DOHH2 (cell line): ENCODE measurements around the gene MIX23.

Experiments used
- H3F3A ChIP-seq: fragments of 200-600 bp; sonication (generic), shearing (Covaris generic); 2 replicates; pipeline ENCODE4 v1.6.0; 2016; ENCODE audit warnings: antibody characterized with exemption, mild to moderate bottlenecking; ENCODE audit not compliant: control insufficient read depth, insufficient read depth
- H3K27ac ChIP-seq: fragments of 200-600 bp; sonication (generic); 2 replicates; pipeline ENCODE4 v1.5.1; 2014; ENCODE audit warnings: low read depth, mild to moderate bottlenecking, low read length, moderate library complexity
- H3K27me3 ChIP-seq: fragments of 200-600 bp; sonication (generic); 2 replicates; pipeline ENCODE4 v1.6.1; 2014; ENCODE audit warnings: mild to moderate bottlenecking, low read length, mixed read lengths; ENCODE audit not compliant: control insufficient read depth
- H3K36me3 ChIP-seq: fragments of 200-600 bp; sonication (generic); 2 replicates; pipeline ENCODE4 v1.6.1; 2014; ENCODE audit warnings: mild to moderate bottlenecking, low read length, moderate library complexity, mixed read lengths; ENCODE audit not compliant: control insufficient read depth
- H3K4me1 ChIP-seq: fragments of 200-600 bp; sonication (generic); 2 replicates; pipeline ENCODE4 v1.6.1; 2014; ENCODE audit warnings: mild to moderate bottlenecking, low read length, mixed read lengths; ENCODE audit not compliant: control insufficient read depth
- H3K4me2 ChIP-seq: fragments of 200-600 bp; sonication (generic); 2 replicates; pipeline ENCODE4 v1.6.0; 2014; ENCODE audit warnings: mild to moderate bottlenecking, low read length, moderate library complexity
- H3K4me3 ChIP-seq: fragments of 200-600 bp; sonication (generic); 2 replicates; pipeline ENCODE4 v1.5.1; 2014; ENCODE audit warnings: mild to moderate bottlenecking, low read length, mixed read lengths
- H3K79me2 ChIP-seq: fragments of 200-600 bp; sonication (generic); 2 replicates; pipeline ENCODE4 v1.6.1; 2014; ENCODE audit warnings: mild to moderate bottlenecking, low read length, mixed read lengths; ENCODE audit not compliant: control insufficient read depth
- H3K9me2 ChIP-seq: fragments of 200-600 bp; sonication (generic); replicated peaks from 2 replicates; pipeline ENCODE4 v1.6.1; 2014; ENCODE audit warnings: mild to moderate bottlenecking, low read length, mixed read lengths; ENCODE audit not compliant: control insufficient read depth
- H3K9me3 ChIP-seq: fragments of 200-600 bp; sonication (generic); 2 replicates; pipeline ENCODE4 v1.6.1; 2014; ENCODE audit warnings: antibody characterized with exemption, low read length, mixed read lengths; ENCODE audit not compliant: control insufficient read depth, insufficient read depth
- H4K20me1 ChIP-seq: fragments of 200-600 bp; sonication (generic); 2 replicates; pipeline ENCODE4 v1.6.0; 2014; ENCODE audit warnings: low read depth, mild to moderate bottlenecking, antibody characterized with exemption, low read length, moderate library complexity; ENCODE audit not compliant: control insufficient read depth, insufficient read depth
- CTCF ChIP-seq: fragments of 200-600 bp; sonication (generic); IDR thresholded peaks from one replicate; pipeline ENCODE4 v1.5.1; 2014; ENCODE audit warnings: antibody characterized with exemption, mild to moderate bottlenecking, low read depth, low read length; ENCODE audit not compliant: poor library complexity, severe bottlenecking
- EZH2phosphoT487 ChIP-seq: fragments of 200-600 bp; sonication (generic); IDR thresholded peaks from 2 replicates; pipeline ENCODE4 v1.6.1; 2017; ENCODE audit warnings: borderline replicate concordance, mild to moderate bottlenecking, antibody characterized with exemption, low read length, moderate library complexity, mixed read lengths

Gene MIX23

DNA sequence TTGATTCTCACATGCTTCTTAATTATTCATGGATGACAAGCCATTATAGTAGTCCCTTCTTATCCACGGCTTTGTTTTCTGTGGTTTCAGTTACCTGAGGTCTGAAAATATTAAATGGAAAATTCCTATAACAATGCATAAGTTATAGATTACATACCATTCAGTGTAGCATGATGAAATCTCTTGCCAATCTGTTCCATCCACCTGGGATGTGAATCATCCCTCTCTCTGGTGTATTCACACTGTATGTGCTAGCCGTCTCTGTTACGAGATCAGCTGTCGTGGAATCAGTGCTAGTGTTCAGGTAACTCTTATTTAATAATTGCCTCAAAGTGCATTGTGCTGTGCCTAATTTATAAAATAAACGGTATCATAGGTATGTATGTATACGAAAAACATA, 27.6 kb upstream of the MIX23 start:
- H3K9me3 ChIP-seq, result no peaks in the 10 kb centered on the region
- H3K27me3 ChIP-seq, result no peaks in the 10 kb centered on the region
- no peak overlapping the region for H3K4me2 ChIP-seq
- no peak overlapping the region for H3K27ac ChIP-seq
- H3K4me3 ChIP-seq, result no peak overlapping the region
- H4K20me1 ChIP-seq, result no peaks in the 10 kb centered on the region
- peaks cover 51% of the 10 kb centered on the region for H3K79me2 ChIP-seq
- no peak for TF ChIP-seq EZH2phosphoT487
- TF ChIP-seq CTCF, result no peak
- H3K9me2 ChIP-seq, result no peaks in the 10 kb centered on the region
- H3K4me1 ChIP-seq, result peaks cover 34% of the 10 kb centered on the region
- H3F3A ChIP-seq, result peaks cover 8% of the 10 kb centered on the region
- H3K36me3 ChIP-seq, result peaks cover 87% of the 10 kb centered on the region

DNA sequence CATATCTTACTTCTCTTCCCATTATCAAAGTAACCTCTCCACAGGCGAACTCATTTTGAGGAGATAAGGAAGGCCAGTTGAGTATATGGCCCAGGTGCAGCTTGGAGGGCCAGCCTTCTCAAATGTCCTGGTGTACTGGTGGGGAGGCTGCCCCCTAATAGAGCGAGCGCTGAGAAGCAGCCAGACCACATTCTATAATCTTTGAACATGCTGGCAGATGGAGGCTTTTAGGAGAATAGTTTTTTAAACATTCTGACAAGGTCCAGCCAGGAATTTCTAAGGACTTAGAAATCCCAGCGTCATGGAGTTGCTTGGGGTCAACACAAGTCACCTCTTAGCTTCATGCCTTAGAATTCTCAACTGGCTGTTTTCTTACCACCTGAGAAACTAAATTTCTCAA, 27.1 kb upstream of the MIX23 start:
- Histone ChIP-seq H3K4me1 (peaks cover 34% of the 10 kb centered on the region), H3K9me3 (no peaks in the 10 kb centered on the region), H3K27me3 (no peaks in the 10 kb centered on the region), H4K20me1 (no peaks in the 10 kb centered on the region), H3K9me2 (no peaks in the 10 kb centered on the region), H3K79me2 (peaks cover 46% of the 10 kb centered on the region), H3K36me3 (peaks cover 90% of the 10 kb centered on the region), H3K4me2 (no peak overlapping the region), H3F3A (peaks cover 6% of the 10 kb centered on the region; the same call in 1 of the 2 replicates), H3K27ac (no peak overlapping the region), H3K4me3 (no peak overlapping the region)
- TF ChIP-seq CTCF (no peak), EZH2phosphoT487 (no peak)

DNA sequence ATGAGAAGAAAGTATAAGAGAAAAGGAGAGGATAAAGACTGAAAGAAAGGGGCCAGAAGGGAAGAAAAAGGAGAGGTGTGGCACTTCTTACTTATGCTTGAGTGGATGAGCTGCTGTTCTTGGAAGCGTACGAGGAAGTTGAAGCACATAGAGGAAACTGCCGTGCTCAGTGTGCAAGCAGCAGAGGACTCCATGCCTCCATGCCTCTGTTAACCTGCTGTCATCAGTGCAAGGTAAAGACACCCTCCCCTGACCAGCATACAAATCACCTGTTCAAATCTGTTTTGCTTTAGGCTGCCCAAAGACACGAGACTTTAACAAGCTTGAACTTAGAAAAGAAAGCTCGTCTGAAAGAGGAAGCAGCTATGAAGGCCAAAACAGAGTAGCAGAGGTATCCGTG, 26.4 kb upstream of the MIX23 start:
- H4K20me1 ChIP-seq, result no peaks in the 10 kb centered on the region
- peaks cover 39% of the 10 kb centered on the region for H3K79me2 ChIP-seq
- no peak overlapping the region for H3K27ac ChIP-seq
- peaks cover 27% of the 10 kb centered on the region for H3K4me1 ChIP-seq
- H3K27me3 ChIP-seq, result no peaks in the 10 kb centered on the region
- H3F3A ChIP-seq, result peaks cover 4% of the 10 kb centered on the region; the same call in 1 of the 2 replicates
- peaks cover 95% of the 10 kb centered on the region for H3K36me3 ChIP-seq
- peak overlapping the region; percentile 6 for H3K4me2 ChIP-seq
- H3K9me2 ChIP-seq, result no peaks in the 10 kb centered on the region
- no peak overlapping the region for H3K4me3 ChIP-seq
- TF ChIP-seq CTCF (no peak), EZH2phosphoT487 (no peak)
- no peaks in the 10 kb centered on the region for H3K9me3 ChIP-seq

GRCh38 chr3:122407946-122408345, 24.9 kb upstream of the MIX23 start:
- no peaks in the 10 kb centered on the region for H4K20me1 ChIP-seq
- H3K4me1 ChIP-seq, result peaks cover 17% of the 10 kb centered on the region
- peaks cover 95% of the 10 kb centered on the region for H3K36me3 ChIP-seq
- H3K9me2 ChIP-seq, result no peaks in the 10 kb centered on the region
- TF ChIP-seq EZH2phosphoT487, result no peak
- no peak for TF ChIP-seq CTCF
- H3K4me2 ChIP-seq, result no peak overlapping the region
- no peaks in the 10 kb centered on the region for H3K9me3 ChIP-seq
- H3K27me3 ChIP-seq, result no peaks in the 10 kb centered on the region
- no peak overlapping the region for H3K4me3 ChIP-seq
- peaks cover 24% of the 10 kb centered on the region for H3K79me2 ChIP-seq
- H3K27ac ChIP-seq, result no peak overlapping the region
- peaks cover 2% of the 10 kb centered on the region; the same call in 1 of the 2 replicates for H3F3A ChIP-seq
